GM23338 (cell line): ENCODE measurements around the gene ARRB1. TPM values are rescaled to one million over a fixed set of nuclear protein-coding genes. Genes with fewer than 3 reads are reported as not detected.

Experiments used
- ATAC-seq: fragments of 200-7000 bp; cut with Tn5 transposase; 3 replicates; pipeline ENCODE4 v1.9.1; 2020
- DNase-seq: peaks from one replicate; pipeline ENCODE4 v3.0.0-alpha.2; 2015; ENCODE audit warnings: low spot score
- H2AFZ ChIP-seq: fragments of 200-600 bp; sonication (generic); 2 replicates; pipeline ENCODE4 v1.8.0; 2016; ENCODE audit warnings: antibody characterized with exemption, mild to moderate bottlenecking, moderate library complexity
- H3F3A ChIP-seq: fragments of 200-600 bp; sonication (generic); replicated peaks from 2 replicates; pipeline ENCODE4 v1.8.0; 2017; ENCODE audit warnings: antibody characterized with exemption, mixed run types, low read depth
- H3K27ac ChIP-seq: fragments of 200-600 bp; sonication (generic); 2 replicates; pipeline ENCODE4 v1.6.1; 2016; ENCODE audit warnings: low read depth
- H3K27me3 ChIP-seq: fragments of 200-600 bp; sonication (generic); 2 replicates; pipeline ENCODE4 v1.8.0; 2016; ENCODE audit warnings: mild to moderate bottlenecking, mixed run types, moderate library complexity; ENCODE audit not compliant: insufficient read depth
- H3K36me3 ChIP-seq: fragments of 200-600 bp; sonication (generic); 2 replicates; pipeline ENCODE4 v1.8.0; 2016; ENCODE audit warnings: mild to moderate bottlenecking; ENCODE audit not compliant: insufficient read depth
- H3K4me1 ChIP-seq: fragments of 200-600 bp; sonication (generic); 2 replicates; pipeline ENCODE4 v1.8.0; 2016; ENCODE audit warnings: mild to moderate bottlenecking, moderate library complexity; ENCODE audit not compliant: insufficient read depth
- H3K4me2 ChIP-seq: fragments of 200-600 bp; sonication (generic); 2 replicates; pipeline ENCODE4 v1.7.1; 2017; ENCODE audit warnings: mixed run types
- H3K4me3 ChIP-seq: fragments of 200-600 bp; sonication (generic); 2 replicates; pipeline ENCODE4 v1.6.1; 2016; ENCODE audit warnings: mixed run types
- H3K79me2 ChIP-seq: fragments of 200-600 bp; sonication (generic); replicated peaks from 2 replicates; pipeline ENCODE4 v1.8.0; 2017; ENCODE audit warnings: mild to moderate bottlenecking; ENCODE audit not compliant: insufficient read depth
- H3K9me2 ChIP-seq: fragments of 200-600 bp; sonication (generic); 2 replicates; pipeline ENCODE4 v1.8.0; 2017; ENCODE audit not compliant: insufficient read depth
- H4K20me1 ChIP-seq: fragments of 200-600 bp; sonication (generic); replicated peaks from 2 replicates; pipeline ENCODE4 v1.8.0; 2017; ENCODE audit warnings: mild to moderate bottlenecking; ENCODE audit not compliant: insufficient read depth
- H3K27ac Mint-ChIP-seq: 2 replicates; pipeline ENCODE4 v1.8.0; 2020; ENCODE audit warnings: inconsistent platforms, mild to moderate bottlenecking, moderate library complexity, mixed read lengths
- H3K27me3 Mint-ChIP-seq: 3 replicates; pipeline ENCODE4 v1.8.0; 2022; ENCODE audit warnings: low read depth, mild to moderate bottlenecking, moderate library complexity, mixed read lengths, inconsistent platforms; ENCODE audit not compliant: insufficient read depth, poor library complexity
- H3K36me3 Mint-ChIP-seq: 3 replicates; pipeline ENCODE4 v1.8.0; 2021; ENCODE audit warnings: low read depth, mild to moderate bottlenecking, inconsistent platforms, moderate library complexity, mixed read lengths
- H3K4me1 Mint-ChIP-seq: 3 replicates; pipeline ENCODE4 v1.8.0; 2020; ENCODE audit warnings: mild to moderate bottlenecking, inconsistent platforms, mixed read lengths
- H3K4me3 Mint-ChIP-seq: 3 replicates; pipeline ENCODE4 v1.8.0; 2021; ENCODE audit warnings: moderate library complexity, mild to moderate bottlenecking, inconsistent platforms, mixed read lengths
- H3K9me3 Mint-ChIP-seq: 3 replicates; pipeline ENCODE4 v1.8.0; 2020; ENCODE audit warnings: moderate library complexity, mild to moderate bottlenecking, inconsistent platforms, mixed read lengths
- CREB1 ChIP-seq: fragments of 250-450 bp; sonication (Bioruptor Pico); IDR thresholded peaks from 2 replicates; pipeline ENCODE4 v1.5.0; 2020; ENCODE audit warnings: low read depth, mild to moderate bottlenecking, moderate library complexity
- ETS1 ChIP-seq: IDR thresholded peaks from 2 replicates; pipeline ENCODE4 v1.6.1; 2016; ENCODE audit warnings: antibody characterized with exemption
- EZH2 ChIP-seq: fragments of 200-600 bp; sonication (generic); IDR thresholded peaks from one replicate; pipeline ENCODE4 v1.8.0; 2017; ENCODE audit warnings: antibody characterized with exemption, mild to moderate bottlenecking, low read depth; ENCODE audit not compliant: unreplicated experiment
- EZH2phosphoT487 ChIP-seq: fragments of 200-600 bp; sonication (generic); IDR thresholded peaks from one replicate; pipeline ENCODE4 v1.8.1; 2018; ENCODE audit warnings: antibody characterized with exemption; ENCODE audit not compliant: unreplicated experiment
- JUNB ChIP-seq: IDR thresholded peaks from one replicate; pipeline ENCODE4 v1.6.1; 2016; ENCODE audit warnings: antibody characterized with exemption; ENCODE audit not compliant: unreplicated experiment
- NANOG ChIP-seq: IDR thresholded peaks from 2 replicates; pipeline ENCODE4 v1.6.1; 2016; ENCODE audit warnings: antibody characterized with exemption, borderline replicate concordance
- POLR2AphosphoS5 ChIP-seq: IDR thresholded peaks from 2 replicates; pipeline ENCODE4 v1.6.1; 2016; ENCODE audit warnings: antibody characterized with exemption, low read depth
- STAT1 ChIP-seq: IDR thresholded peaks from one replicate; pipeline ENCODE4 v1.6.1; 2016; ENCODE audit warnings: antibody characterized with exemption; ENCODE audit not compliant: unreplicated experiment
- ZNF114 ChIP-seq: fragments of 250-450 bp; sonication (Bioruptor Pico); IDR thresholded peaks from 2 replicates; pipeline ENCODE4 v1.5.0; 2020; ENCODE audit warnings: mild to moderate bottlenecking, moderate library complexity
- ZNF331 ChIP-seq: fragments of 250-450 bp; sonication (Bioruptor Pico); IDR thresholded peaks from 2 replicates; pipeline ENCODE4 v1.5.0; 2020; ENCODE audit warnings: low read depth, mild to moderate bottlenecking, moderate library complexity
- polyA plus RNA-seq: library from polyadenylated mRNA; unstranded; fragments of >200 nt; fragmentation: Nextera tagmentation; extraction: Ambion mirVana; gene quantifications from 2 replicates; pipeline ENCODE4 v1.2.1, GENCODE V29; 2016
- total RNA-seq: library from RNA; depleted of rRNA; stranded (reverse); fragments of >200 nt; shearing (Covaris generic); gene quantifications from 2 replicates; pipeline ENCODE4 v1.2.3, GENCODE V29; 2014
- TF ChIP-seq, protein P1 (sequence below), 2 experiments: fragments of 200-600 bp in 1 of 2; sonication (generic) in 1 of 2; conservative IDR thresholded peaks; 2 replicates each; pipeline versions ENCODE4 v1.5.1 to v1.6.1; 2016 to 2017; ENCODE audit warnings: antibody characterized with exemption in 2 of 2, low read depth in 2 of 2, mild to moderate bottlenecking in 2 of 2, moderate library complexity in 1 of 2
- TF ChIP-seq, protein P2 (sequence below): IDR thresholded peaks from one replicate; pipeline ENCODE4 v1.6.1; 2018; ENCODE audit warnings: antibody characterized with exemption; ENCODE audit not compliant: unreplicated experiment
- TF ChIP-seq, protein P3 (sequence below): fragments of 250-450 bp; sonication (Bioruptor Pico); IDR thresholded peaks from 2 replicates; pipeline ENCODE4 v1.5.0; 2020; ENCODE audit warnings: mild to moderate bottlenecking, moderate library complexity

The ARRB1 gene
- total and polyA plus RNA-seq, 2 experiments from 2014 or later: 6.3 to 11.1 TPM

- TF ChIP-seq EZH2phosphoT487: no peak
- TF ChIP-seq ZNF114 (CRISPR knock-in tag): no peak
Measured at GRCh38 chr11:75324740-75325139, 26.7 kb downstream of the ARRB1 start (continued).

- no peak for TF ChIP-seq STAT1
- TF ChIP-seq POLR2AphosphoS5: no peak
- TF ChIP-seq CREB1 (CRISPR knock-in tag): no peak
- TF ChIP-seq NANOG: no peak
- TF ChIP-seq ETS1: no peak
- TF ChIP-seq, protein P1, sequence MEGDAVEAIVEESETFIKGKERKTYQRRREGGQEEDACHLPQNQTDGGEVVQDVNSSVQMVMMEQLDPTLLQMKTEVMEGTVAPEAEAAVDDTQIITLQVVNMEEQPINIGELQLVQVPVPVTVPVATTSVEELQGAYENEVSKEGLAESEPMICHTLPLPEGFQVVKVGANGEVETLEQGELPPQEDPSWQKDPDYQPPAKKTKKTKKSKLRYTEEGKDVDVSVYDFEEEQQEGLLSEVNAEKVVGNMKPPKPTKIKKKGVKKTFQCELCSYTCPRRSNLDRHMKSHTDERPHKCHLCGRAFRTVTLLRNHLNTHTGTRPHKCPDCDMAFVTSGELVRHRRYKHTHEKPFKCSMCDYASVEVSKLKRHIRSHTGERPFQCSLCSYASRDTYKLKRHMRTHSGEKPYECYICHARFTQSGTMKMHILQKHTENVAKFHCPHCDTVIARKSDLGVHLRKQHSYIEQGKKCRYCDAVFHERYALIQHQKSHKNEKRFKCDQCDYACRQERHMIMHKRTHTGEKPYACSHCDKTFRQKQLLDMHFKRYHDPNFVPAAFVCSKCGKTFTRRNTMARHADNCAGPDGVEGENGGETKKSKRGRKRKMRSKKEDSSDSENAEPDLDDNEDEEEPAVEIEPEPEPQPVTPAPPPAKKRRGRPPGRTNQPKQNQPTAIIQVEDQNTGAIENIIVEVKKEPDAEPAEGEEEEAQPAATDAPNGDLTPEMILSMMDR (conservative IDR thresholded peaks at IDR 0.05; ENCODE audit: low read depth in 2 of 2): no peak
- TF ChIP-seq, protein P2, sequence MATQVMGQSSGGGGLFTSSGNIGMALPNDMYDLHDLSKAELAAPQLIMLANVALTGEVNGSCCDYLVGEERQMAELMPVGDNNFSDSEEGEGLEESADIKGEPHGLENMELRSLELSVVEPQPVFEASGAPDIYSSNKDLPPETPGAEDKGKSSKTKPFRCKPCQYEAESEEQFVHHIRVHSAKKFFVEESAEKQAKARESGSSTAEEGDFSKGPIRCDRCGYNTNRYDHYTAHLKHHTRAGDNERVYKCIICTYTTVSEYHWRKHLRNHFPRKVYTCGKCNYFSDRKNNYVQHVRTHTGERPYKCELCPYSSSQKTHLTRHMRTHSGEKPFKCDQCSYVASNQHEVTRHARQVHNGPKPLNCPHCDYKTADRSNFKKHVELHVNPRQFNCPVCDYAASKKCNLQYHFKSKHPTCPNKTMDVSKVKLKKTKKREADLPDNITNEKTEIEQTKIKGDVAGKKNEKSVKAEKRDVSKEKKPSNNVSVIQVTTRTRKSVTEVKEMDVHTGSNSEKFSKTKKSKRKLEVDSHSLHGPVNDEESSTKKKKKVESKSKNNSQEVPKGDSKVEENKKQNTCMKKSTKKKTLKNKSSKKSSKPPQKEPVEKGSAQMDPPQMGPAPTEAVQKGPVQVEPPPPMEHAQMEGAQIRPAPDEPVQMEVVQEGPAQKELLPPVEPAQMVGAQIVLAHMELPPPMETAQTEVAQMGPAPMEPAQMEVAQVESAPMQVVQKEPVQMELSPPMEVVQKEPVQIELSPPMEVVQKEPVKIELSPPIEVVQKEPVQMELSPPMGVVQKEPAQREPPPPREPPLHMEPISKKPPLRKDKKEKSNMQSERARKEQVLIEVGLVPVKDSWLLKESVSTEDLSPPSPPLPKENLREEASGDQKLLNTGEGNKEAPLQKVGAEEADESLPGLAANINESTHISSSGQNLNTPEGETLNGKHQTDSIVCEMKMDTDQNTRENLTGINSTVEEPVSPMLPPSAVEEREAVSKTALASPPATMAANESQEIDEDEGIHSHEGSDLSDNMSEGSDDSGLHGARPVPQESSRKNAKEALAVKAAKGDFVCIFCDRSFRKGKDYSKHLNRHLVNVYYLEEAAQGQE: no peak
- no peak for TF ChIP-seq JUNB
- no peak for TF ChIP-seq EZH2phosphoT487
- no peak for TF ChIP-seq ZNF331 (CRISPR knock-in tag)
- no peak for TF ChIP-seq EZH2
- TF ChIP-seq, protein P3, sequence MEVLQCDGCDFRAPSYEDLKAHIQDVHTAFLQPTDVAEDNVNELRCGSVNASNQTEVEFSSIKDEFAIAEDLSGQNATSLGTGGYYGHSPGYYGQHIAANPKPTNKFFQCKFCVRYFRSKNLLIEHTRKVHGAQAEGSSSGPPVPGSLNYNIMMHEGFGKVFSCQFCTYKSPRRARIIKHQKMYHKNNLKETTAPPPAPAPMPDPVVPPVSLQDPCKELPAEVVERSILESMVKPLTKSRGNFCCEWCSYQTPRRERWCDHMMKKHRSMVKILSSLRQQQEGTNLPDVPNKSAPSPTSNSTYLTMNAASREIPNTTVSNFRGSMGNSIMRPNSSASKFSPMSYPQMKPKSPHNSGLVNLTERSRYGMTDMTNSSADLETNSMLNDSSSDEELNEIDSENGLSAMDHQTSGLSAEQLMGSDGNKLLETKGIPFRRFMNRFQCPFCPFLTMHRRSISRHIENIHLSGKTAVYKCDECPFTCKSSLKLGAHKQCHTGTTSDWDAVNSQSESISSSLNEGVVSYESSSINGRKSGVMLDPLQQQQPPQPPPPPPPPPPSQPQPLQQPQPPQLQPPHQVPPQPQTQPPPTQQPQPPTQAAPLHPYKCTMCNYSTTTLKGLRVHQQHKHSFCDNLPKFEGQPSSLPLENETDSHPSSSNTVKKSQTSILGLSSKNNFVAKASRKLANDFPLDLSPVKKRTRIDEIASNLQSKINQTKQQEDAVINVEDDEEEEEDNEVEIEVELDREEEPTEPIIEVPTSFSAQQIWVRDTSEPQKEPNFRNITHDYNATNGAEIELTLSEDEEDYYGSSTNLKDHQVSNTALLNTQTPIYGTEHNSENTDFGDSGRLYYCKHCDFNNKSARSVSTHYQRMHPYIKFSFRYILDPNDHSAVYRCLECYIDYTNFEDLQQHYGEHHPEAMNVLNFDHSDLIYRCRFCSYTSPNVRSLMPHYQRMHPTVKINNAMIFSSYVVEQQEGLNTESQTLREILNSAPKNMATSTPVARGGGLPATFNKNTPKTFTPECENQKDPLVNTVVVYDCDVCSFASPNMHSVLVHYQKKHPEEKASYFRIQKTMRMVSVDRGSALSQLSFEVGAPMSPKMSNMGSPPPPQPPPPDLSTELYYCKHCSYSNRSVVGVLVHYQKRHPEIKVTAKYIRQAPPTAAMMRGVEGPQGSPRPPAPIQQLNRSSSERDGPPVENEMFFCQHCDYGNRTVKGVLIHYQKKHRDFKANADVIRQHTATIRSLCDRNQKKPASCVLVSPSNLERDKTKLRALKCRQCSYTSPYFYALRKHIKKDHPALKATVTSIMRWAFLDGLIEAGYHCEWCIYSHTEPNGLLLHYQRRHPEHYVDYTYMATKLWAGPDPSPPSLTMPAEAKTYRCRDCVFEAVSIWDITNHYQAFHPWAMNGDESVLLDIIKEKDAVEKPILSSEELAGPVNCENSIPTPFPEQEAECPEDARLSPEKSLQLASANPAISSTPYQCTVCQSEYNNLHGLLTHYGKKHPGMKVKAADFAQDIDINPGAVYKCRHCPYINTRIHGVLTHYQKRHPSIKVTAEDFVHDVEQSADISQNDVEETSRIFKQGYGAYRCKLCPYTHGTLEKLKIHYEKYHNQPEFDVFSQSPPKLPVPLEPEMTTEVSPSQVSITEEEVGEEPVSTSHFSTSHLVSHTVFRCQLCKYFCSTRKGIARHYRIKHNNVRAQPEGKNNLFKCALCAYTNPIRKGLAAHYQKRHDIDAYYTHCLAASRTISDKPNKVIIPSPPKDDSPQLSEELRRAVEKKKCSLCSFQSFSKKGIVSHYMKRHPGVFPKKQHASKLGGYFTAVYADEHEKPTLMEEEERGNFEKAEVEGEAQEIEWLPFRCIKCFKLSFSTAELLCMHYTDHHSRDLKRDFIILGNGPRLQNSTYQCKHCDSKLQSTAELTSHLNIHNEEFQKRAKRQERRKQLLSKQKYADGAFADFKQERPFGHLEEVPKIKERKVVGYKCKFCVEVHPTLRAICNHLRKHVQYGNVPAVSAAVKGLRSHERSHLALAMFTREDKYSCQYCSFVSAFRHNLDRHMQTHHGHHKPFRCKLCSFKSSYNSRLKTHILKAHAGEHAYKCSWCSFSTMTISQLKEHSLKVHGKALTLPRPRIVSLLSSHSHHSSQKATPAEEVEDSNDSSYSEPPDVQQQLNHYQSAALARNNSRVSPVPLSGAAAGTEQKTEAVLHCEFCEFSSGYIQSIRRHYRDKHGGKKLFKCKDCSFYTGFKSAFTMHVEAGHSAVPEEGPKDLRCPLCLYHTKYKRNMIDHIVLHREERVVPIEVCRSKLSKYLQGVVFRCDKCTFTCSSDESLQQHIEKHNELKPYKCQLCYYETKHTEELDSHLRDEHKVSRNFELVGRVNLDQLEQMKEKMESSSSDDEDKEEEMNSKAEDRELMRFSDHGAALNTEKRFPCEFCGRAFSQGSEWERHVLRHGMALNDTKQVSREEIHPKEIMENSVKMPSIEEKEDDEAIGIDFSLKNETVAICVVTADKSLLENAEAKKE (CRISPR knock-in tag): no peak
- TF ChIP-seq ZNF114 (CRISPR knock-in tag): no peak
- no peak for ATAC-seq
- Histone ChIP-seq H2AFZ (no peak overlapping the region), H3K36me3 (no peaks in the 10 kb centered on the region), H3K4me3 (no peak overlapping the region), H3K27ac (no peak overlapping the region), H3K4me2 (no peak overlapping the region), H3K27me3 (no peaks in the 10 kb centered on the region), H3K9me2 (no peaks in the 10 kb centered on the region), H3K79me2 (no peaks in the 10 kb centered on the region), H3F3A (no peaks in the 10 kb centered on the region), H4K20me1 (no peaks in the 10 kb centered on the region), H3K4me1 (peaks cover 17% of the 10 kb centered on the region)
- peaks cover 17% of the 10 kb centered on the region for H3K27me3 Mint-ChIP-seq
- peaks cover 76% of the 10 kb centered on the region for H3K4me1 Mint-ChIP-seq
- H3K36me3 Mint-ChIP-seq: peaks cover 44% of the 10 kb centered on the region
- H3K9me3 Mint-ChIP-seq: no peaks in the 10 kb centered on the region; the same call in 2 of the 3 replicates
- H3K27ac Mint-ChIP-seq: peak overlapping the region; percentile 92
- H3K4me3 Mint-ChIP-seq: no peak overlapping the region
- no peak for DNase-seq
Measured at GRCh38 chr11:75324189-75324588, 27.3 kb downstream of the ARRB1 start.
